H9 (cell line): Measurements from ENCODE around the gene CEBPZ. TPM values are rescaled to one million over a fixed set of nuclear protein-coding genes. Genes with fewer than 3 reads are reported as not detected.

Experiments used
- DNase-seq: peaks from one replicate; pipeline ENCODE4 v3.0.0-alpha.2; 2017
- H2AFZ ChIP-seq: one replicate; pipeline ENCODE4 v1.6.1; 2013; ENCODE audit warnings: mild to moderate bottlenecking, low read length, control low read depth, moderate library complexity
- H2AK5ac ChIP-seq: 2 replicates; pipeline ENCODE4 v1.6.1; 2013; ENCODE audit warnings: low read length, control low read depth, mixed read lengths; ENCODE audit not compliant: insufficient read length
- H2BK120ac ChIP-seq: one replicate; pipeline ENCODE4 v1.6.1; 2013; ENCODE audit warnings: low read depth, mild to moderate bottlenecking, low read length, control low read depth, inconsistent platforms; ENCODE audit not compliant: poor library complexity, severe bottlenecking
- H2BK12ac ChIP-seq: 2 replicates; pipeline ENCODE4 v1.6.1; 2013; ENCODE audit warnings: low read length, control low read depth, mixed read lengths, low read depth; ENCODE audit not compliant: insufficient read length
- H2BK15ac ChIP-seq: 2 replicates; pipeline ENCODE4 v1.6.1; 2013; ENCODE audit warnings: low read depth, low read length, control low read depth
- H2BK20ac ChIP-seq: one replicate; pipeline ENCODE4 v1.6.1; 2013; ENCODE audit warnings: low read depth, mild to moderate bottlenecking, low read length, control low read depth, inconsistent platforms; ENCODE audit not compliant: poor library complexity, severe bottlenecking
- H2BK5ac ChIP-seq: 2 replicates; pipeline ENCODE4 v1.6.1; 2013; ENCODE audit warnings: low read length, control low read depth, mixed read lengths; ENCODE audit not compliant: insufficient read length
- H3K14ac ChIP-seq: 2 replicates; pipeline ENCODE4 v1.6.1; 2013; ENCODE audit warnings: low read length, control low read depth; ENCODE audit not compliant: insufficient read depth
- H3K18ac ChIP-seq: 2 replicates; pipeline ENCODE4 v1.6.1; 2013; ENCODE audit warnings: low read depth, mild to moderate bottlenecking, mixed read lengths, low read length, control low read depth; ENCODE audit not compliant: insufficient read length
- H3K23ac ChIP-seq: 2 replicates; pipeline ENCODE4 v1.6.1; 2013; ENCODE audit warnings: low read length, control low read depth, mixed read lengths, low read depth; ENCODE audit not compliant: insufficient read length
- H3K23me2 ChIP-seq: 2 replicates; pipeline ENCODE4 v1.6.1; 2013; ENCODE audit warnings: low read depth, mild to moderate bottlenecking, mixed read lengths, low read length, control low read depth; ENCODE audit not compliant: insufficient read length, poor library complexity, severe bottlenecking
- H3K27ac ChIP-seq: 2 replicates; pipeline ENCODE4 v1.5.1; 2013; ENCODE audit warnings: low read length, control low read depth, mixed read lengths, low read depth; ENCODE audit not compliant: insufficient read length
- H3K27me3 ChIP-seq: 2 replicates; pipeline ENCODE4 v1.6.1; 2013; ENCODE audit warnings: low read length, control low read depth, inconsistent platforms; ENCODE audit not compliant: insufficient read depth
- H3K4ac ChIP-seq: 2 replicates; pipeline ENCODE4 v1.6.1; 2013; ENCODE audit warnings: low read depth, mild to moderate bottlenecking, control low read depth, inconsistent platforms, low read length, moderate library complexity
- H3K4me1 ChIP-seq: 2 replicates; pipeline ENCODE4 v1.6.1; 2013; ENCODE audit warnings: low read length, control low read depth, inconsistent platforms; ENCODE audit not compliant: insufficient read depth
- H3K4me2 ChIP-seq: 2 replicates; pipeline ENCODE4 v1.6.1; 2013; ENCODE audit warnings: low read length, control low read depth, mixed read lengths; ENCODE audit not compliant: insufficient read length, insufficient read depth
- H3K56ac ChIP-seq: 2 replicates; pipeline ENCODE4 v1.6.1; 2013; ENCODE audit warnings: low read depth, mild to moderate bottlenecking, mixed read lengths, low read length, control low read depth; ENCODE audit not compliant: insufficient read length
- H3K79me1 ChIP-seq: 2 replicates; pipeline ENCODE4 v1.6.1; 2013; ENCODE audit warnings: low read depth, mild to moderate bottlenecking, moderate library complexity, low read length, control low read depth, inconsistent platforms; ENCODE audit not compliant: insufficient read depth, poor library complexity, severe bottlenecking
- H3K79me2 ChIP-seq: 2 replicates; pipeline ENCODE4 v1.6.1; 2013; ENCODE audit warnings: low read length, control low read depth, inconsistent platforms; ENCODE audit not compliant: insufficient read depth
- H3K9ac ChIP-seq: 2 replicates; pipeline ENCODE4 v1.6.1; 2013; ENCODE audit warnings: low read length, control low read depth, mixed read lengths; ENCODE audit not compliant: insufficient read length; ENCODE audit errors: extremely low read depth
- H3K9me3 ChIP-seq: one replicate; pipeline ENCODE4 v1.6.1; 2013; ENCODE audit warnings: low read depth, low read length, inconsistent platforms; ENCODE audit not compliant: control insufficient read depth
- H3T11ph ChIP-seq: one replicate; pipeline ENCODE4 v1.6.1; 2013; ENCODE audit warnings: mild to moderate bottlenecking, low read length, control low read depth, inconsistent platforms
- H4K20me1 ChIP-seq: one replicate; pipeline ENCODE4 v1.6.1; 2013; ENCODE audit not compliant: control insufficient read depth, insufficient read length, insufficient read depth
- H4K5ac ChIP-seq: 2 replicates; pipeline ENCODE4 v1.6.1; 2013; ENCODE audit warnings: low read depth, mild to moderate bottlenecking, mixed read lengths, low read length, control low read depth; ENCODE audit not compliant: insufficient read length
- H4K8ac ChIP-seq: replicated peaks from 2 replicates; pipeline ENCODE4 v1.6.1; 2013; ENCODE audit warnings: low read length, control low read depth, mixed read lengths, low read depth; ENCODE audit not compliant: insufficient read length
- H4K91ac ChIP-seq: 2 replicates; pipeline ENCODE4 v1.6.1; 2013; ENCODE audit warnings: low read depth, mild to moderate bottlenecking, moderate library complexity, mixed read lengths, low read length, control low read depth; ENCODE audit not compliant: insufficient read length
- H3K27ac Mint-ChIP-seq, 3 experiments: 2 replicates in 2 of 3; 3 replicates in 1 of 3; pipeline ENCODE4 v1.8.0; 2020 to 2021; ENCODE audit warnings: mixed read lengths in 3 of 3, mild to moderate bottlenecking in 1 of 3, moderate library complexity in 1 of 3
- H3K27me3 Mint-ChIP-seq: 2 replicates; pipeline ENCODE4 v1.8.0; 2021; ENCODE audit warnings: low read depth, mild to moderate bottlenecking, moderate library complexity, mixed read lengths
- H3K36me3 Mint-ChIP-seq, 3 experiments: 2 replicates in 2 of 3; 3 replicates in 1 of 3; pipeline ENCODE4 v1.8.0; 2020 to 2021; ENCODE audit warnings: low read depth in 3 of 3, mixed read lengths in 3 of 3; ENCODE audit not compliant: insufficient read depth in 1 of 3
- H3K4me1 Mint-ChIP-seq, 2 experiments: 2 replicates each; pipeline ENCODE4 v1.8.0; 2020; ENCODE audit warnings: mixed read lengths in 2 of 2
- H3K4me3 Mint-ChIP-seq, 2 experiments: 2 replicates in 1 of 2; 3 replicates in 1 of 2; pipeline ENCODE4 v1.8.0; 2020 to 2021; ENCODE audit warnings: mild to moderate bottlenecking in 2 of 2, mixed read lengths in 2 of 2, moderate library complexity in 1 of 2
- H3K9me3 Mint-ChIP-seq, 2 experiments: 2 replicates in 1 of 2; 3 replicates in 1 of 2; pipeline ENCODE4 v1.8.0; 2020; ENCODE audit warnings: mild to moderate bottlenecking in 2 of 2, mixed read lengths in 2 of 2, moderate library complexity in 1 of 2
- WGBS: extraction: QIAGEN DNeasy Blood & Tissue Kit; methylation state at CpG from one replicate; pipeline ENCODE4 v1.1.7; 2013; ENCODE audit warnings: missing lambda C conversion rate, low lambda C conversion rate, mixed read lengths; ENCODE audit not compliant: insufficient read length; ENCODE audit errors: extremely low coverage; 5-methylcytosine and 5-hydroxymethylcytosine counted together
- total RNA-seq: library from RNA; stranded (reverse); gene quantifications from 2 replicates; pipeline ENCODE4 v1.2.1, GENCODE V29; 2021
- TF ChIP-seq, protein P1 (sequence below): fragments of 200-600 bp; sonication (generic); conservative IDR thresholded peaks from 3 replicates; pipeline ENCODE4 v1.8.0; 2021; ENCODE audit warnings: antibody characterized with exemption, mild to moderate bottlenecking

Gene CEBPZ
- total RNA-seq, 1 experiment from 2014 or later = 281 TPM

DNA sequence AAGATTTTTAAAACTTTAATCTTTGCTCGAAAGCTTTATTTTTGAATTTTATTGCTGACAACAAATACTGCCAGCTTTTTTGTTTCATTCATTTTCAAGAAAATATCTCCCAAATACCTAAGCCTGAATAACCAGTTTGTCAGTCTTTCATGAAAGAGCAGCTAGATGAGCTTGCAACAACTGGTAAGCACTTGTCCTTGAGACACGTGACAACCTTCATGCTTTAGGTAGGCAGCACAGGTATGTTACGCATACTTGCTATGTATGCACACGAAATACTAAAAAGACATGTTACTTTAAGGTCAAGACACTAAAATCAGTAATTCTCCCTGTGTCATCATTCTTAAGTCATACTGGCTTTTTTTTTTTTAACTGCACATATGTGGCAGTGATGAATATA, 12.3 kb downstream of the CEBPZ start:
- Histone ChIP-seq H3T11ph (no peak overlapping the region), H2BK20ac (no peak overlapping the region), H3K4me2 (no peak overlapping the region), H3K27ac (no peak overlapping the region), H4K91ac (no peak overlapping the region), H4K5ac (no peak overlapping the region), H3K18ac (no peak overlapping the region), H4K20me1 (no peaks in the 10 kb centered on the region), H3K23me2 (no peaks in the 10 kb centered on the region), H2BK12ac (no peak overlapping the region), H3K4ac (no peak overlapping the region), H3K14ac (no peak overlapping the region), H3K56ac (no peak overlapping the region), H3K9me3 (no peaks in the 10 kb centered on the region), H2AK5ac (no peak overlapping the region), H3K27me3 (no peaks in the 10 kb centered on the region), H3K79me2 (peaks cover 11% of the 10 kb centered on the region; the same call in 1 of the 2 replicates), H4K8ac (no peak overlapping the region), H3K23ac (no peak overlapping the region), H3K79me1 (peaks cover 5% of the 10 kb centered on the region), H2BK5ac (peak overlapping the region; percentile 80), H3K9ac (no peak overlapping the region), H2BK15ac (no peak overlapping the region), H3K4me1 (no peaks in the 10 kb centered on the region), H2BK120ac (no peak overlapping the region), H2AFZ (no peak overlapping the region)
- H3K36me3 Mint-ChIP-seq = peaks cover 74 to 94% (median 92%) of the 10 kb centered on the region in 3 experiments
- H3K27me3 Mint-ChIP-seq = no peaks in the 10 kb centered on the region
- H3K27ac Mint-ChIP-seq = peak overlapping the region in 2 of 3 experiments; percentile 75 to 78; a peak in 4 of 7 replicates
- DNase-seq = no peak
- H3K9me3 Mint-ChIP-seq = no peaks in the 10 kb centered on the region
- H3K4me1 Mint-ChIP-seq = peaks cover 17 to 23% of the 10 kb centered on the region in 2 experiments
- TF ChIP-seq, protein P1, sequence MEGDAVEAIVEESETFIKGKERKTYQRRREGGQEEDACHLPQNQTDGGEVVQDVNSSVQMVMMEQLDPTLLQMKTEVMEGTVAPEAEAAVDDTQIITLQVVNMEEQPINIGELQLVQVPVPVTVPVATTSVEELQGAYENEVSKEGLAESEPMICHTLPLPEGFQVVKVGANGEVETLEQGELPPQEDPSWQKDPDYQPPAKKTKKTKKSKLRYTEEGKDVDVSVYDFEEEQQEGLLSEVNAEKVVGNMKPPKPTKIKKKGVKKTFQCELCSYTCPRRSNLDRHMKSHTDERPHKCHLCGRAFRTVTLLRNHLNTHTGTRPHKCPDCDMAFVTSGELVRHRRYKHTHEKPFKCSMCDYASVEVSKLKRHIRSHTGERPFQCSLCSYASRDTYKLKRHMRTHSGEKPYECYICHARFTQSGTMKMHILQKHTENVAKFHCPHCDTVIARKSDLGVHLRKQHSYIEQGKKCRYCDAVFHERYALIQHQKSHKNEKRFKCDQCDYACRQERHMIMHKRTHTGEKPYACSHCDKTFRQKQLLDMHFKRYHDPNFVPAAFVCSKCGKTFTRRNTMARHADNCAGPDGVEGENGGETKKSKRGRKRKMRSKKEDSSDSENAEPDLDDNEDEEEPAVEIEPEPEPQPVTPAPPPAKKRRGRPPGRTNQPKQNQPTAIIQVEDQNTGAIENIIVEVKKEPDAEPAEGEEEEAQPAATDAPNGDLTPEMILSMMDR = no peak
- no peak overlapping the region for H3K4me3 Mint-ChIP-seq
- no CpG with 5 or more reads among the region's 4 CpGs for WGBS
